K562 (cell line): ENCODE results near the gene KDM4C. TPM values are rescaled to one million over a fixed set of nuclear protein-coding genes. Genes with fewer than 3 reads are reported as not detected.

ENCODE experiments used
- ATF4 ChIP-seq: fragments of 450-650 bp; formaldehyde crosslinking; IDR thresholded peaks from 2 replicates; pipeline ENCODE4 v1.4.0; 2022; ENCODE audit warnings: mild to moderate bottlenecking, moderate library complexity
- HDAC8 ChIP-seq: fragments of 450-650 bp; IDR thresholded peaks from 2 replicates; pipeline ENCODE4 v1.6.1; 2016; ENCODE audit warnings: mild to moderate bottlenecking, missing genetic modification characterization, moderate library complexity, missing compliant biosample characterization
- HMGN3 ChIP-seq: IDR thresholded peaks from 2 replicates; pipeline ENCODE4 v1.6.1; 2011; ENCODE audit warnings: borderline replicate concordance, low read depth, mild to moderate bottlenecking, mixed read lengths, low read length; ENCODE audit not compliant: insufficient read length; ENCODE audit errors: extremely low read depth
- ID3 ChIP-seq, 2 experiments: fragments of 250-450 bp in 1 of 2; fragments of 450-650 bp in 1 of 2; sonication (Bioruptor Pico) in 1 of 2; IDR thresholded peaks; 2 replicates each; pipeline versions ENCODE4 v1.6.1 to v1.8.0; 2016 to 2021; ENCODE audit warnings: mild to moderate bottlenecking in 2 of 2, moderate library complexity in 2 of 2, missing compliant biosample characterization in 1 of 2, missing genetic modification characterization in 1 of 2
- JUND ChIP-seq, 2 experiments: IDR thresholded peaks; 2 replicates in 1 of 2; 3 replicates in 1 of 2; pipeline ENCODE4 v1.6.1; 2011; ENCODE audit warnings: borderline replicate concordance in 2 of 2, low read depth in 2 of 2, low read length in 2 of 2, improper control_type of control experiment in 1 of 2, missing biosample characterization in 1 of 2, missing genetic modification characterization in 1 of 2, missing genetic modification reagents in 1 of 2
- NCOA4 ChIP-seq: fragments of 450-650 bp; IDR thresholded peaks from 2 replicates; pipeline ENCODE4 v1.6.1; 2018; ENCODE audit warnings: mild to moderate bottlenecking; ENCODE audit not compliant: partially characterized antibody
- NFXL1 ChIP-seq: fragments of 450-650 bp; formaldehyde crosslinking; IDR thresholded peaks from 2 replicates; pipeline ENCODE4 v1.4.0; 2021; ENCODE audit warnings: mild to moderate bottlenecking
- RFX7 ChIP-seq: fragments of 250-450 bp; sonication (Bioruptor Pico); IDR thresholded peaks from 2 replicates; pipeline ENCODE4 v1.5.1; 2021; ENCODE audit warnings: mild to moderate bottlenecking
- SAP30 ChIP-seq: fragments of 200-600 bp; sonication (generic); IDR thresholded peaks from 2 replicates; pipeline ENCODE4 v1.6.1; 2012; ENCODE audit warnings: borderline replicate concordance, low read depth, mild to moderate bottlenecking, moderate library complexity, low read length, control low read depth, inconsistent platforms; ENCODE audit not compliant: insufficient read depth, poor library complexity, severe bottlenecking
- SMARCC2 ChIP-seq: fragments of 450-650 bp; IDR thresholded peaks from 2 replicates; pipeline ENCODE4 v1.6.1; 2017; ENCODE audit warnings: antibody characterized with exemption, moderate library complexity, mild to moderate bottlenecking, low read depth
- SP1 ChIP-seq: sonication (generic); formaldehyde crosslinking; IDR thresholded peaks from 2 replicates; pipeline ENCODE4 v1.8.1; 2022; ENCODE audit warnings: mild to moderate bottlenecking, missing genetic modification reagents
- TRIM25 ChIP-seq: fragments of 450-650 bp; IDR thresholded peaks from 2 replicates; pipeline ENCODE4 v1.7.0; 2016; ENCODE audit warnings: borderline replicate concordance
- YY1 ChIP-seq, 3 experiments: IDR thresholded peaks; 2 replicates each; pipeline ENCODE4 v1.6.1; 2011; ENCODE audit warnings: low read length in 2 of 3, mild to moderate bottlenecking in 2 of 3, moderate library complexity in 2 of 3, borderline replicate concordance in 1 of 3, control low read depth in 1 of 3, low read depth in 1 of 3; ENCODE audit not compliant: insufficient read depth in 3 of 3, insufficient replicate concordance in 2 of 3, control insufficient read depth in 1 of 3, insufficient read length in 1 of 3; ENCODE audit errors: extremely low read depth in 1 of 3
- ZBTB12 ChIP-seq: fragments of 250-450 bp; sonication (Bioruptor Pico); IDR thresholded peaks from 2 replicates; pipeline ENCODE4 v1.4.0; 2020
- ZFP36 ChIP-seq: fragments of 150-350 bp; IDR thresholded peaks from 2 replicates; pipeline ENCODE4 v1.6.1; 2018; ENCODE audit warnings: low read length, low read depth; ENCODE audit not compliant: partially characterized antibody
- ZNF197 ChIP-seq: fragments of 200-800 bp; sonication (Bioruptor generic); IDR thresholded peaks from 2 replicates; pipeline ENCODE4 v1.6.1; 2016; ENCODE audit warnings: low read depth, missing genetic modification characterization, missing compliant biosample characterization
- ZNF324 ChIP-seq: fragments of 250-450 bp; sonication (Bioruptor Pico); IDR thresholded peaks from 2 replicates; pipeline ENCODE4 v1.4.0; 2020; ENCODE audit warnings: mild to moderate bottlenecking
- ZNF449 ChIP-seq: fragments of 250-450 bp; sonication (Bioruptor Pico); IDR thresholded peaks from 2 replicates; pipeline ENCODE4 v1.8.0; 2022; ENCODE audit warnings: moderate library complexity, mild to moderate bottlenecking, inconsistent platforms
- ZZZ3 ChIP-seq: fragments of 450-650 bp; IDR thresholded peaks from 2 replicates; pipeline ENCODE4 v1.6.1; 2016; ENCODE audit warnings: antibody characterized with exemption, mild to moderate bottlenecking, moderate library complexity
- polyA plus RNA-seq, 8 experiments: library from polyadenylated mRNA; depleted of rRNA in 4 of 8; stranded (reverse) in 5 of 8; unstranded in 3 of 8; fragments of >200 nt; fragmentation: Nextera tagmentation in 2 of 8; fragmentation: Illumina TruSeq in 1 of 8; extraction: Ambion mirVana in 2 of 8; extraction: Trizol in 1 of 8; gene quantifications; 2 replicates each; pipeline versions ENCODE4 v1.2.1 to v1.2.3, GENCODE V29; 2011 to 2014; ENCODE audit warnings: inconsistent platforms in 1 of 8, missing spikeins in 1 of 8
- total RNA-seq, 7 experiments: library from RNA; depleted of rRNA in 6 of 7; stranded (reverse); fragments of >200 nt in 6 of 7; fragmentation: Illumina TruSeq in 2 of 7; extraction: Trizol in 2 of 7; gene quantifications; 2 replicates each; pipeline versions ENCODE4 v1.2.1 to v1.2.3, GENCODE V29; 2011 to 2021; ENCODE audit warnings: low replicate concordance in 1 of 7

KDM4C gene
- total and polyA plus RNA-seq, 9 of the 15 experiments (the other 6 are each of a cell fraction or from before 2014, with no cell fraction given) = 5.4 to 17.0 (median 12.6) TPM

GRCh38 chr9:6757456-6758247, at the start of gene KDM4C (continued):
- TF ChIP-seq YY1 (IDR thresholded peaks at IDR 0.05; ENCODE audit: borderline replicate concordance in 1 of 3, control insufficient read depth in 1 of 3, extremely low read depth in 1 of 3, insufficient read depth in 3 of 3, insufficient read length in 1 of 3, insufficient replicate concordance in 2 of 3, low read depth in 1 of 3, low read length in 2 of 3) = peak; percentile 39 to 89 (median 80)
- TF ChIP-seq ZNF197 = no peak
- TF ChIP-seq RFX7 (CRISPR knock-in tag) = no peak
- no peak for TF ChIP-seq ATF4 (CRISPR knock-in tag)
- no peak for TF ChIP-seq ZFP36
- no peak for TF ChIP-seq ZNF449 (CRISPR knock-in tag)
- TF ChIP-seq TRIM25 = no peak
- TF ChIP-seq HMGN3 = peak; percentile 72
- no peak for TF ChIP-seq ZNF324
- TF ChIP-seq NCOA4 = no peak
- peak; percentile 64 for TF ChIP-seq ZBTB12 (CRISPR knock-in tag)
- TF ChIP-seq ID3 (CRISPR knock-in tag; IDR thresholded peaks at IDR 0.05) = no peak
- TF ChIP-seq ID3 (tag; IDR thresholded peaks at IDR 0.05) = no peak
- TF ChIP-seq ZZZ3 = no peak
- no peak for TF ChIP-seq JUND (IDR thresholded peaks at IDR 0.05; ENCODE audit: borderline replicate concordance, low read depth, low read length)
- TF ChIP-seq JUND (tag; IDR thresholded peaks at IDR 0.05; ENCODE audit: borderline replicate concordance, low read depth, low read length) = no peak; the same call in 2 of the 3 replicates
- TF ChIP-seq SAP30 = peak; percentile 56
- TF ChIP-seq SP1 (CRISPR knock-in tag) = peak; percentile 21; the same call in 1 of the 2 replicates
- TF ChIP-seq NFXL1 = no peak
- no peak for TF ChIP-seq HDAC8 (tag)
- TF ChIP-seq SMARCC2 = no peak
